ENCODE measurements around the gene STAB1.

The STAB1 gene

GRCh38 chr3:52511509-52511908, 16.4 kb downstream of the STAB1 start:
- H3K4me3 ChIP-seq (replicated peaks; ENCODE audit: low read depth, low read length), result no peak overlapping the region
- no peak for TF ChIP-seq CTCF (IDR thresholded peaks at IDR 0.05; ENCODE audit: low read depth, low read length, missing control alignments)
- no peak for DNase-seq (ENCODE audit: extremely low read depth, low read depth)

GRCh38 chr3:52512105-52512504, 17.0 kb downstream of the STAB1 start:
- H3K4me3 ChIP-seq (replicated peaks; ENCODE audit: low read depth, low read length), result no peak overlapping the region
- no peak for TF ChIP-seq CTCF (IDR thresholded peaks at IDR 0.05; ENCODE audit: low read depth, low read length, missing control alignments)
- no peak for DNase-seq (ENCODE audit: extremely low read depth, low read depth)

GRCh38 chr3:52512727-52513126, 17.6 kb downstream of the STAB1 start:
- no peak for TF ChIP-seq CTCF (IDR thresholded peaks at IDR 0.05; ENCODE audit: low read depth, low read length, missing control alignments)
- H3K4me3 ChIP-seq (replicated peaks; ENCODE audit: low read depth, low read length), result no peak overlapping the region
- DNase-seq (ENCODE audit: extremely low read depth, low read depth), result no peak

GRCh38 chr3:52513281-52513680, 18.1 kb downstream of the STAB1 start:
- no peak overlapping the region for H3K4me3 ChIP-seq (replicated peaks; ENCODE audit: low read depth, low read length)
- DNase-seq (ENCODE audit: extremely low read depth, low read depth), result no peak
- no peak for TF ChIP-seq CTCF (IDR thresholded peaks at IDR 0.05; ENCODE audit: low read depth, low read length, missing control alignments)

GRCh38 chr3:52514576-52514975, 19.4 kb downstream of the STAB1 start:
- no peak for TF ChIP-seq CTCF (IDR thresholded peaks at IDR 0.05; ENCODE audit: low read depth, low read length, missing control alignments)
- H3K4me3 ChIP-seq (replicated peaks; ENCODE audit: low read depth, low read length), result no peak overlapping the region

GRCh38 chr3:52515192-52515591, 20.1 kb downstream of the STAB1 start:
- H3K4me3 ChIP-seq (replicated peaks; ENCODE audit: low read depth, low read length), result no peak overlapping the region
- no peak for TF ChIP-seq CTCF (IDR thresholded peaks at IDR 0.05; ENCODE audit: low read depth, low read length, missing control alignments)
- no peak for DNase-seq (ENCODE audit: extremely low read depth, low read depth)

More at GRCh38 chr3:52514576-52514975, 19.4 kb downstream of the STAB1 start:
- DNase-seq (ENCODE audit: extremely low read depth, low read depth), result no peak

- H3K4me3 ChIP-seq (replicated peaks; ENCODE audit: low read depth, low read length), result no peak overlapping the region
- no peak for TF ChIP-seq CTCF (IDR thresholded peaks at IDR 0.05; ENCODE audit: low read depth, low read length, missing control alignments)
- no peak for DNase-seq (ENCODE audit: extremely low read depth, low read depth)
Observed at GRCh38 chr3:52516509-52517195, 21.5 kb downstream of the STAB1 start.
